Measurements from ENCODE around the gene C1orf159. TPM values are rescaled to one million over a fixed set of nuclear protein-coding genes. Genes with fewer than 3 reads are reported as not detected.

C1orf159 gene
- total and polyA plus RNA-seq, 9 of the 15 experiments (the other 6 are each of a cell fraction or from before 2014, with no cell fraction given) = 0.28 to 54.9 (median 10.6) TPM

DNA sequence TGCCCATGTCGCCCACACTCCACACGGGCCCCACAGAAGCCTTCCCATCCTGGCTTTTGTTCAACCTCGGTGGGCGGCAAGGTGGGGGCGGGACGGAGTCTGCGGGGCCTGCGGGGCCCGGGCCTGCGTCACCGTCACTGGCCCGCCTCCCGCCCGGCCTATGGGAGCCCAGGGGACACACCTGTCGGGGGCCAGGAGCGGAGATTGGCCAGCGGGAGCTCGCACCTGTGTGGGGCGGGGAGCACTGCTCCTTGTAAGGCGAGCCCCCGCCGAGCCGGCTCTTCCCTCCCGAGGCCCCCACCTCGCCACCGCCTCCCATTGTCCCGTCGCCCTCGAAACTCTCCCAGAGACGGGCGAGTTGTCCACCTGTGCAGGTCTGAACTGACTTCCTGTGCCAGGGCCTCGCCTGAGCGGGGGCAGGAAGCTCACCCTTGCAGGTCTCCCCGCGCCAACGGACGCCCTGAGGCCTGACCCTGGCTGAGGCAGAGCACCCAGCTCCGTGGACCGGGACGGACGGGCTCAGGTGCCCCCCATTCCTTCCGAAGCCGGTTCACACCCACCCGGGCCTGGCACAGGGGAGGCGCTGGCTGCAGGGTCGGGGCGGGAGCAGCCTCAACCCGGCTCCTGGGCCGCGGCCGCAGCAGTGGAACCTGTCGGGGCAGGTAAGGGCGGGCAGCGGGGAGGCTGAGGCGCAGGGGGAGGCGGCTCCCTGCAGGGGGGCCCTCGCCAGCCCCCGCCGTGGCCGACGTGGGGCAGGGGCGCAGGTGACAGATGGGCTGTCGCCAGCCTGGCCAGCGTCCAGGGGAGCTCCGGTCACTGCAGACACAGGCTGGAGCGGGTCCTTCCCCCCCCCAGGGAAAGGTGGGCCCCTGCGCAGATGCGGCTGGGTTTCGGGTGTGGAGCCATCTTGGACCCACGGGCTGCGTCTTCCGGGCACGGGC lies 47.0 kb upstream of the C1orf159 start:
- ChIA-PET POLR2A (interaction anchor here (0.7 kb wide), 1 partner anchor 15 kb away, joined by 3 read pairs; no protein-coding TSS in a partner anchor), CTCF (ENCODE audit: low intra/inter-chr PET ratio) (no interaction called here)
- intact Hi-C loops (cut with micrococcal nuclease) = no loop called here
- in situ Hi-C loops (cut with MboI) = no loop called here
- no peaks in the 10 kb centered on the region for H3K36me3 ChIP-seq (ENCODE audit: control insufficient read depth, insufficient read depth, low read length)
- no peak overlapping the region for H3K4me2 ChIP-seq (ENCODE audit: insufficient read depth, low read length)
- no TSS peak for BruUV-seq (replicated peaks)
- H3K9me3 ChIP-seq (replicated peaks; ENCODE audit: control insufficient read depth, insufficient read depth, low read depth, low read length) = no peaks in the 10 kb centered on the region
- H3K79me2 ChIP-seq (ENCODE audit: control insufficient read depth, insufficient read depth, low read length) = no peaks in the 10 kb centered on the region
- 33% methylated on average over 64 of the region's 73 CpGs for WGBS (ENCODE audit: insufficient coverage, low coverage, missing lambda C conversion rate)
- no peaks in the 10 kb centered on the region for H3K9me1 ChIP-seq (ENCODE audit: control insufficient read depth, insufficient read depth, low read length)
- FAIRE-seq (no peak), DNase-seq (ENCODE audit: extremely low read depth in 1 of 4, low spot score in 3 of 4) (no peak), ATAC-seq (no peak)
- no peak overlapping the region for H3K9ac ChIP-seq (ENCODE audit: insufficient read depth in 1 of 2, low read depth in 2 of 2, low read length in 2 of 2)
- no peaks in the 10 kb centered on the region; the same call in 1 of the 2 replicates for H4K20me1 ChIP-seq (replicated peaks; ENCODE audit: control insufficient read depth, insufficient read depth, low read length)
- H3K4me3 ChIP-seq = no peak overlapping the region
- H3K27me3 ChIP-seq (ENCODE audit: control insufficient read depth in 2 of 2, insufficient read depth in 2 of 2, low read length in 2 of 2) = peaks cover 51 to 58% of the 10 kb centered on the region in 2 experiments
- H2AFZ ChIP-seq (ENCODE audit: low read depth, low read length) = no peak overlapping the region
- H3K4me1 ChIP-seq (replicated peaks in 1 of 2; ENCODE audit: control insufficient read depth in 2 of 2, insufficient read depth in 2 of 2, low read length in 2 of 2) = peaks cover 9 to 87% of the 10 kb centered on the region in 2 experiments; a peak in 4 of 5 replicates
- TF ChIP-seq ZNF589 (CRISPR knock-in tag; IDR thresholded peaks at IDR 0.05; ENCODE audit: low read depth) (no peak), STAG1 (CRISPR knock-in tag; IDR thresholded peaks at IDR 0.05; ENCODE audit: borderline replicate concordance) (0 out of 2 replicates have a peak, but pooled peaks have one; percentile 9)
- H3K27ac ChIP-seq (ENCODE audit: extremely low read depth, low read depth, low read length) = no peak overlapping the region

DNA sequence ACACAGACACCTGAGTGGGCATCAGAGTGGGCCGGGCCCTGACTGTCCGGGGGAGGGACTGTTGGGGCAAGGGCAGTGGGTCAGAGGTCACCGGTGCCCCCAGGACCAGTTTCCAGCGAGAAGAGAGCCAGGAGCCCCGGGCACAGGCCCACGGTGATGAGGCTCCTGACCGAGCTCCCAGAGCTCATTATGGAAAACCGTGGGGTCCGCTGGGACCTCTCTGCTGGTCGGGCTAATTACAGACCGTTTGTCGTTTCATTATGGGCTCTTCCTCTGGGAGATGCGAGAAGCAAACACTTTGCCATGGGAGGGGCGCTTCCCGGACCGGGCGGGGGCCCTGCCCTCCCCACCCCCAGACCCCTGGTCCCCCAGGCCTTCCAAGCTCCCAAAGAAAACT lies 45.8 kb upstream of the C1orf159 start:
- POLR2A ChIA-PET = interaction anchor here (1.1 kb wide), 1 partner anchor 17 kb away, joined by 3 read pairs; no protein-coding TSS in a partner anchor
- H3K4me2 ChIP-seq (ENCODE audit: insufficient read depth, low read length) = no peak overlapping the region
- intact Hi-C loops (cut with micrococcal nuclease) = no loop called here
- TF ChIP-seq, protein P1, sequence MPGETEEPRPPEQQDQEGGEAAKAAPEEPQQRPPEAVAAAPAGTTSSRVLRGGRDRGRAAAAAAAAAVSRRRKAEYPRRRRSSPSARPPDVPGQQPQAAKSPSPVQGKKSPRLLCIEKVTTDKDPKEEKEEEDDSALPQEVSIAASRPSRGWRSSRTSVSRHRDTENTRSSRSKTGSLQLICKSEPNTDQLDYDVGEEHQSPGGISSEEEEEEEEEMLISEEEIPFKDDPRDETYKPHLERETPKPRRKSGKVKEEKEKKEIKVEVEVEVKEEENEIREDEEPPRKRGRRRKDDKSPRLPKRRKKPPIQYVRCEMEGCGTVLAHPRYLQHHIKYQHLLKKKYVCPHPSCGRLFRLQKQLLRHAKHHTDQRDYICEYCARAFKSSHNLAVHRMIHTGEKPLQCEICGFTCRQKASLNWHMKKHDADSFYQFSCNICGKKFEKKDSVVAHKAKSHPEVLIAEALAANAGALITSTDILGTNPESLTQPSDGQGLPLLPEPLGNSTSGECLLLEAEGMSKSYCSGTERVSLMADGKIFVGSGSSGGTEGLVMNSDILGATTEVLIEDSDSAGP (CRISPR knock-in tag; IDR thresholded peaks at IDR 0.05) = no peak
- TF ChIP-seq WHSC1 (IDR thresholded peaks at IDR 0.05; ENCODE audit: low read length) (no peak), NKRF (IDR thresholded peaks at IDR 0.05; ENCODE audit: borderline replicate concordance) (no peak), CC2D1A (IDR thresholded peaks at IDR 0.05) (no peak)

More for the DNA sequence above, 45.8 kb upstream of the C1orf159 start:
- CTCF ChIA-PET (ENCODE audit: low intra/inter-chr PET ratio) = no interaction called here
- H2AFZ ChIP-seq (ENCODE audit: low read depth, low read length) = no peak overlapping the region
- no peak for DNase-seq (ENCODE audit: extremely low read depth in 1 of 4, low spot score in 3 of 4)
- no peak overlapping the region for H3K27ac ChIP-seq (ENCODE audit: extremely low read depth, low read depth, low read length)
- no peaks in the 10 kb centered on the region for H3K36me3 ChIP-seq (ENCODE audit: control insufficient read depth, insufficient read depth, low read length)
- no peak overlapping the region; a peak in 1 of 4 replicates for H3K9ac ChIP-seq (ENCODE audit: insufficient read depth in 1 of 2, low read depth in 2 of 2, low read length in 2 of 2)
- no peaks in the 10 kb centered on the region for H3K9me1 ChIP-seq (ENCODE audit: control insufficient read depth, insufficient read depth, low read length)
- no peaks in the 10 kb centered on the region for H3K79me2 ChIP-seq (ENCODE audit: control insufficient read depth, insufficient read depth, low read length)
- H3K4me1 ChIP-seq (replicated peaks in 1 of 2; ENCODE audit: control insufficient read depth in 2 of 2, insufficient read depth in 2 of 2, low read length in 2 of 2) = peaks cover 15 to 85% of the 10 kb centered on the region in 2 experiments; a peak in 4 of 5 replicates
- no peaks in the 10 kb centered on the region for H3K9me3 ChIP-seq (replicated peaks; ENCODE audit: control insufficient read depth, insufficient read depth, low read depth, low read length)
- H3K27me3 ChIP-seq (ENCODE audit: control insufficient read depth in 2 of 2, insufficient read depth in 2 of 2, low read length in 2 of 2) = peaks cover 40 to 46% of the 10 kb centered on the region in 2 experiments
- no peak for ATAC-seq
- FAIRE-seq = no peak
- H3K4me3 ChIP-seq = no peak overlapping the region
- in situ Hi-C loops (cut with MboI) = no loop called here
- WGBS (ENCODE audit: insufficient coverage, low coverage, missing lambda C conversion rate) = 8% methylated on average over 12 of the region's 17 CpGs
- H4K20me1 ChIP-seq (replicated peaks; ENCODE audit: control insufficient read depth, insufficient read depth, low read length) = no peaks in the 10 kb centered on the region; the same call in 1 of the 2 replicates
- no TSS peak for BruUV-seq (replicated peaks)
